SK-N-SH treated with all-trans-retinoic acid at 6 μM for 48 hours (cell line): ENCODE data around the gene BCAP29.
A peak's percentile ranks its signal among the peaks of the same experiment; 100 is the strongest.

ENCODE experiments used
- ATAC-seq: fragments of 200-7000 bp; cut with Tn5 transposase; 3 replicates; pipeline ENCODE4 v1.9.1; 2020; ENCODE audit warnings: mild to moderate bottlenecking, moderate library complexity
- CSDC2 ChIP-seq: fragments of 250-450 bp; sonication (Bioruptor Pico); IDR thresholded peaks from 2 replicates; pipeline ENCODE4 v1.5.0; 2020; ENCODE audit warnings: mild to moderate bottlenecking, moderate library complexity
- CSRNP3 ChIP-seq: fragments of 250-450 bp; sonication (Bioruptor Pico); IDR thresholded peaks from 2 replicates; pipeline ENCODE4 v1.5.1; 2021; ENCODE audit warnings: mild to moderate bottlenecking, moderate library complexity
- ESRRG ChIP-seq: fragments of 250-450 bp; sonication (Bioruptor Pico); IDR thresholded peaks from 2 replicates; pipeline ENCODE4 v1.6.1; 2021; ENCODE audit warnings: mild to moderate bottlenecking
- GLIS3 ChIP-seq: fragments of 250-450 bp; sonication (Bioruptor Pico); IDR thresholded peaks from 2 replicates; pipeline ENCODE4 v1.5.0; 2020; ENCODE audit warnings: mild to moderate bottlenecking, moderate library complexity
- ISL1 ChIP-seq: fragments of 250-450 bp; sonication (Bioruptor Pico); IDR thresholded peaks from 2 replicates; pipeline ENCODE4 v2.1.2; 2022; ENCODE audit warnings: mild to moderate bottlenecking, moderate library complexity
- PATZ1 ChIP-seq: fragments of 250-450 bp; sonication (Bioruptor Pico); IDR thresholded peaks from 2 replicates; pipeline ENCODE4 v1.8.0; 2020; ENCODE audit warnings: mild to moderate bottlenecking, moderate library complexity, borderline replicate concordance
- PPARA ChIP-seq: fragments of 250-450 bp; sonication (Bioruptor Pico); IDR thresholded peaks from 2 replicates; pipeline ENCODE4 v1.5.0; 2020; ENCODE audit warnings: mild to moderate bottlenecking, borderline replicate concordance
- TCF4 ChIP-seq: fragments of 250-450 bp; sonication (Bioruptor Pico); IDR thresholded peaks from 2 replicates; pipeline ENCODE4 v1.8.0; 2021; ENCODE audit warnings: mild to moderate bottlenecking, moderate library complexity, borderline replicate concordance
- ZFP3 ChIP-seq: fragments of 250-450 bp; sonication (Bioruptor Pico); IDR thresholded peaks from 2 replicates; pipeline ENCODE4 v1.5.0; 2020; ENCODE audit warnings: mild to moderate bottlenecking, moderate library complexity
- ZNF70 ChIP-seq: fragments of 450-650 bp; formaldehyde crosslinking; IDR thresholded peaks from 2 replicates; pipeline ENCODE4 v1.5.0; 2020; ENCODE audit warnings: mild to moderate bottlenecking, moderate library complexity
- TF ChIP-seq, protein P1 (sequence below): fragments of 250-450 bp; sonication (Bioruptor Pico); IDR thresholded peaks from 2 replicates; pipeline ENCODE4 v1.5.1; 2020; ENCODE audit warnings: low read depth, mild to moderate bottlenecking, moderate library complexity
- TF ChIP-seq, protein P2 (sequence below): fragments of 250-450 bp; sonication (Bioruptor Pico); IDR thresholded peaks from 2 replicates; pipeline ENCODE4 v1.8.0; 2021; ENCODE audit warnings: low read depth, mild to moderate bottlenecking, moderate library complexity, borderline replicate concordance
- TF ChIP-seq, protein P3 (sequence below): fragments of 250-450 bp; sonication (Bioruptor Pico); IDR thresholded peaks from 2 replicates; pipeline ENCODE4 v1.5.0; 2020; ENCODE audit warnings: mild to moderate bottlenecking, moderate library complexity

The BCAP29 gene

GRCh38 chr7:107563081-107563774, 16.8 kb upstream of the BCAP29 start:
- TF ChIP-seq, protein P1, sequence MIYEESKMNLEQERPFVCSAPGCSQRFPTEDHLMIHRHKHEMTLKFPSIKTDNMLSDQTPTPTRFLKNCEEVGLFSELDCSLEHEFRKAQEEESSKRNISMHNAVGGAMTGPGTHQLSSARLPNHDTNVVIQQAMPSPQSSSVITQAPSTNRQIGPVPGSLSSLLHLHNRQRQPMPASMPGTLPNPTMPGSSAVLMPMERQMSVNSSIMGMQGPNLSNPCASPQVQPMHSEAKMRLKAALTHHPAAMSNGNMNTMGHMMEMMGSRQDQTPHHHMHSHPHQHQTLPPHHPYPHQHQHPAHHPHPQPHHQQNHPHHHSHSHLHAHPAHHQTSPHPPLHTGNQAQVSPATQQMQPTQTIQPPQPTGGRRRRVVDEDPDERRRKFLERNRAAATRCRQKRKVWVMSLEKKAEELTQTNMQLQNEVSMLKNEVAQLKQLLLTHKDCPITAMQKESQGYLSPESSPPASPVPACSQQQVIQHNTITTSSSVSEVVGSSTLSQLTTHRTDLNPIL (CRISPR knock-in tag) = no peak
- peak; percentile 85 for ATAC-seq

DNA sequence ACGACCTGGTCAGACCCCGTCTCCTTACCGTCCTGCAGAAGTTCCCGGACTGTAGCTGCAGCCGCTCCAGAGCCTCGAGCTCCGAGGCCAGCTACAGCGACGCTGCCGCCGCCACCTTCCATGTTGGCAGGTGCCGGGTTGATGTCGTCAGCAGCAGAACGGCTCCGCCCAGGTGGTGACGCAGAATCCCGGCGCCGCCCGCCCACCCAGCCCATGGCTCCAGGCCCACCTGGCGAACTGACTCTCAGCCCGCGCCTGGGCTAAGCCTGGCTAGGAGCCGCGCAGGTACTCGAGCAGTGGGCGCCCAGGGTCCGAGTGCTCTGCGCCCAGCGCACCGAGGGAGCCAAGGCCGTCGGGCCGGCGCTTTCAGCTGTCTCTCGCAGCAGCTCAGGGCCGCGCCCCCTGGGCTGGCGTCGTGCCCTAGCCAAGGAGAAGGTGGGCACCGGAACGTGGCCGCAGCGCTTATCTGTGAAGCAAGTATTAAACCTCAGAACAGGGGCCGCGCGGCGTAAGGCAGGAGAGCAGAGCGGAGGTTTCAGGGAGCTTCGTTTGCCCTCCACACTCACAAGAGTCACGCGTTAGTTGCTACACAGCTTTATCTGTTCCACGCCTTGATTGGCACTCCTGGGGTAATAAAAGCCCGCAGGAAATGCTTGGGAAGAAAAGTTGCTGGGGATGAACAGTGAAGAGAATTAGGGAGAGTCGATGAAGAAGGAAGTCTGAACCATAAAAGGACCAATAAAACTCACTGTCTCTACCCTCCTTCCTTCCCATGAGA, 16.1 kb upstream of the BCAP29 start, which contains the start of the genes COG5 and DUS4L:
COG5 (minus strand) TSS at position 146 of the 778 bp plus-strand sequence; CDS start at position 122, 24 bp downstream.
DUS4L (plus strand) TSS at position 197 of the 778 bp plus-strand sequence. CDS start 3,100 bp downstream, outside the sequence.
- no peak for TF ChIP-seq ZNF70
- TF ChIP-seq, protein P2, sequence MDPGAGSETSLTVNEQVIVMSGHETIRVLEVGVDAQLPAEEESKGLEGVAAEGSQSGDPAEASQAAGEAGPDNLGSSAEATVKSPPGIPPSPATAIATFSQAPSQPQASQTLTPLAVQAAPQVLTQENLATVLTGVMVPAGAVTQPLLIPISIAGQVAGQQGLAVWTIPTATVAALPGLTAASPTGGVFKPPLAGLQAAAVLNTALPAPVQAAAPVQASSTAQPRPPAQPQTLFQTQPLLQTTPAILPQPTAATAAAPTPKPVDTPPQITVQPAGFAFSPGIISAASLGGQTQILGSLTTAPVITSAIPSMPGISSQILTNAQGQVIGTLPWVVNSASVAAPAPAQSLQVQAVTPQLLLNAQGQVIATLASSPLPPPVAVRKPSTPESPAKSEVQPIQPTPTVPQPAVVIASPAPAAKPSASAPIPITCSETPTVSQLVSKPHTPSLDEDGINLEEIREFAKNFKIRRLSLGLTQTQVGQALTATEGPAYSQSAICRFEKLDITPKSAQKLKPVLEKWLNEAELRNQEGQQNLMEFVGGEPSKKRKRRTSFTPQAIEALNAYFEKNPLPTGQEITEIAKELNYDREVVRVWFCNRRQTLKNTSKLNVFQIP = no peak
- TF ChIP-seq, protein P1 (CRISPR knock-in tag) = peak; percentile 33; the same call in 1 of the 2 replicates
- peak; percentile 62; the same call in 1 of the 2 replicates for TF ChIP-seq CSRNP3 (CRISPR knock-in tag)
- TF ChIP-seq, protein P3, sequence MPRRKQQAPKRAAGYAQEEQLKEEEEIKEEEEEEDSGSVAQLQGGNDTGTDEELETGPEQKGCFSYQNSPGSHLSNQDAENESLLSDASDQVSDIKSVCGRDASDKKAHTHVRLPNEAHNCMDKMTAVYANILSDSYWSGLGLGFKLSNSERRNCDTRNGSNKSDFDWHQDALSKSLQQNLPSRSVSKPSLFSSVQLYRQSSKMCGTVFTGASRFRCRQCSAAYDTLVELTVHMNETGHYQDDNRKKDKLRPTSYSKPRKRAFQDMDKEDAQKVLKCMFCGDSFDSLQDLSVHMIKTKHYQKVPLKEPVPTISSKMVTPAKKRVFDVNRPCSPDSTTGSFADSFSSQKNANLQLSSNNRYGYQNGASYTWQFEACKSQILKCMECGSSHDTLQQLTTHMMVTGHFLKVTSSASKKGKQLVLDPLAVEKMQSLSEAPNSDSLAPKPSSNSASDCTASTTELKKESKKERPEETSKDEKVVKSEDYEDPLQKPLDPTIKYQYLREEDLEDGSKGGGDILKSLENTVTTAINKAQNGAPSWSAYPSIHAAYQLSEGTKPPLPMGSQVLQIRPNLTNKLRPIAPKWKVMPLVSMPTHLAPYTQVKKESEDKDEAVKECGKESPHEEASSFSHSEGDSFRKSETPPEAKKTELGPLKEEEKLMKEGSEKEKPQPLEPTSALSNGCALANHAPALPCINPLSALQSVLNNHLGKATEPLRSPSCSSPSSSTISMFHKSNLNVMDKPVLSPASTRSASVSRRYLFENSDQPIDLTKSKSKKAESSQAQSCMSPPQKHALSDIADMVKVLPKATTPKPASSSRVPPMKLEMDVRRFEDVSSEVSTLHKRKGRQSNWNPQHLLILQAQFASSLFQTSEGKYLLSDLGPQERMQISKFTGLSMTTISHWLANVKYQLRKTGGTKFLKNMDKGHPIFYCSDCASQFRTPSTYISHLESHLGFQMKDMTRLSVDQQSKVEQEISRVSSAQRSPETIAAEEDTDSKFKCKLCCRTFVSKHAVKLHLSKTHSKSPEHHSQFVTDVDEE = peak; percentile 54; the same call in 1 of the 2 replicates
- TF ChIP-seq ESRRG (CRISPR knock-in tag) = 0 out of 2 replicates have a peak, but pooled peaks have one; percentile 20
- no peak for TF ChIP-seq CSDC2 (CRISPR knock-in tag)
- peak; percentile 44; the same call in 1 of the 2 replicates for TF ChIP-seq ZFP3 (CRISPR knock-in tag)
- ATAC-seq = peak; percentile 88

DNA sequence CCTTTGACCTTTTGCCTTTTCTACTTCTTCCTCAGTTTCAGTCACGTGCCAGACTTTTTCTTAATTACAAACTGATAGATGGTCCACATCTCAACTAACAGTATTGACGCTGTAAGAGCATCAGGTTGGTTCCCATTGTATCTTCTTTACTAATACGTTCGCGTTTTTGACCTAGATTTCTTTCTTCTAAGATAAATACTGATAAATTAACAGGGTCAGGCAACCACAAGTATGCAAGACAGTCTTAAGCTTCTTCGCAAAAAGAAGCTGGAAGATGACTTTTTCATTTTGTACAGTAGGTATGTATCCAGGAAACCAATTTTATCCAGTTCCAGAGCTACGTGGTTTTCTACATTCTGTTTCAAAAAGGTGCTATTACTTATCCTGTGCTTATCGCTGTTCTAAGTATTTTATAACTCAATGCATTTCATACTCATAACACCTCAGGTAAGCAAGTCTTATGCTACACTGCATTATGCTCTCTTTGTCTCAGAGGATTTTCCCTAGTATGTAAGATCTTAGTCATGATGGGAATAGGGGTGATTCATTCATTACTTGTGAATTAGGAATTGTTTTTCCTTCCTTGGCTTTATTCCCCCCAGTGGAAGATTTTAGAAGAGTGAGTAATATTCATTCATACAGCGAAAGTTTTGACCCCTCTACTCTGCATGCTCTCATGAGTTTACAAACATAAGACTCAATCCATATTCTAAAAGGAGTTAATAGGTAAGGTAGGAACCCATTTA, 15.3 kb upstream of the BCAP29 start:
- peak; percentile 51 for ATAC-seq
- no peak for TF ChIP-seq PPARA
- TF ChIP-seq ISL1 (CRISPR knock-in tag) = peak; percentile 68
- TF ChIP-seq PATZ1 (CRISPR knock-in tag) = 0 out of 2 replicates have a peak, but pooled peaks have one; percentile 45
- no peak for TF ChIP-seq TCF4 (CRISPR knock-in tag)
- TF ChIP-seq GLIS3 (CRISPR knock-in tag) = 0 out of 2 replicates have a peak, but pooled peaks have one; percentile 4
- TF ChIP-seq, protein P3 = no peak
- TF ChIP-seq, all 23 proteins: peak for 3
